ENCODE data around the gene LIPE.

DNA sequence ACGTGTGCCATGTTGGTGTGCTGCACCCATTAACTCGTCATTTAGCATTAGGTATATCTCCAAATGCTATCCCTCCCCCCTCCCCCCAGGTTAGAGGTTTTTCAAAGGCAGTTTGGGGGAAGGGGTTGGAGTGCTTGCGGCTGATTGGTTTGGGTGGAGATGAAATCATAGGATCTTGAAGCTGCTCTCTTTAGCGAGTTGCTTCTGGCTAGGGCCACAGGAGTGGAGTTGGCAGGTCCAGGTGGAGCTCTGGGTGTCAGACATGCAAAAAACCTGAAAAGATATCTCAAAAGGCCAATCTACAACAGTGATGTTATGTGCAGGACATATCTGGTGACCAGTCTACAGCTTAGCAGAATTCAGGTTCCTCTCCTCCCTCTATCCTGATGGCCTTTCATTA is 48.2 kb upstream of the LIPE start:
- TF ChIP-seq, protein P1, sequence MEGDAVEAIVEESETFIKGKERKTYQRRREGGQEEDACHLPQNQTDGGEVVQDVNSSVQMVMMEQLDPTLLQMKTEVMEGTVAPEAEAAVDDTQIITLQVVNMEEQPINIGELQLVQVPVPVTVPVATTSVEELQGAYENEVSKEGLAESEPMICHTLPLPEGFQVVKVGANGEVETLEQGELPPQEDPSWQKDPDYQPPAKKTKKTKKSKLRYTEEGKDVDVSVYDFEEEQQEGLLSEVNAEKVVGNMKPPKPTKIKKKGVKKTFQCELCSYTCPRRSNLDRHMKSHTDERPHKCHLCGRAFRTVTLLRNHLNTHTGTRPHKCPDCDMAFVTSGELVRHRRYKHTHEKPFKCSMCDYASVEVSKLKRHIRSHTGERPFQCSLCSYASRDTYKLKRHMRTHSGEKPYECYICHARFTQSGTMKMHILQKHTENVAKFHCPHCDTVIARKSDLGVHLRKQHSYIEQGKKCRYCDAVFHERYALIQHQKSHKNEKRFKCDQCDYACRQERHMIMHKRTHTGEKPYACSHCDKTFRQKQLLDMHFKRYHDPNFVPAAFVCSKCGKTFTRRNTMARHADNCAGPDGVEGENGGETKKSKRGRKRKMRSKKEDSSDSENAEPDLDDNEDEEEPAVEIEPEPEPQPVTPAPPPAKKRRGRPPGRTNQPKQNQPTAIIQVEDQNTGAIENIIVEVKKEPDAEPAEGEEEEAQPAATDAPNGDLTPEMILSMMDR (conservative IDR thresholded peaks at IDR 0.05; ENCODE audit: low read depth, low read length) = no peak
- no peak for TF ChIP-seq EZH2 (IDR thresholded peaks at IDR 0.05; ENCODE audit: low read length, unreplicated experiment)

All from PC-3 (cell line).